T-helper 1 cell treated with Interleukin-12 subunit alpha and Interleukin-12 subunit beta and Interleukin-4 antibody, amounts not matched to agents 30 ng/mL and 1 ng/mL, for 36 hours (primary cell): Measurements from ENCODE around the gene PLOD2. TPM values are rescaled to one million over a fixed set of nuclear protein-coding genes. Genes with fewer than 3 reads are reported as not detected.

Experiments
- intact Hi-C: fragments of 100-400 bp; cut with micrococcal nuclease; formaldehyde crosslinking; loops from one replicate; pipeline ENCODE4 v1.15.1; 2024
- total RNA-seq: library from RNA; stranded (reverse); gene quantifications from 2 replicates; pipeline ENCODE4 v1.2.3, GENCODE V29; 2022

The PLOD2 gene
- total RNA-seq, 1 donor from 2014 or later = 1.0 TPM

DNA sequence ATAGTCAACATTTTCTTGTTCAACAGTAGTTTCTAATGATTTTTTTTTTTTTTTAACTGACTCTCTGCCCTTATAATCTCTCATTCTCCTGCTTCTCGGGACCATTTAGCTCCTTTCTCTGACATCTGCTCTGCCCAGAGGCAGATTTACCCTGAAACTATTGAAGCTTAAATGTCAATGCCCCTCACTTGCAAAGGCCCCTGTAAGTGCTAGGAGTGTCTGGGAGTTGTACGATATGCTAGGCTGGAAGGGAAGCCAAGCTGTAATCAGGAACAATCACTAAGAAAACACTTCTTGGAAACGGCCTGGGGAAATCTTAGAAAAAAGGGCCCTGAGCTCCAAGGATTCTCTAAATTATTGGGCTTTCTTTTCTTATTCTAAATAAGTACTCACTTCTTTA, 5.8 kb upstream of the PLOD2 start:
- intact Hi-C loops = no loop called here

DNA sequence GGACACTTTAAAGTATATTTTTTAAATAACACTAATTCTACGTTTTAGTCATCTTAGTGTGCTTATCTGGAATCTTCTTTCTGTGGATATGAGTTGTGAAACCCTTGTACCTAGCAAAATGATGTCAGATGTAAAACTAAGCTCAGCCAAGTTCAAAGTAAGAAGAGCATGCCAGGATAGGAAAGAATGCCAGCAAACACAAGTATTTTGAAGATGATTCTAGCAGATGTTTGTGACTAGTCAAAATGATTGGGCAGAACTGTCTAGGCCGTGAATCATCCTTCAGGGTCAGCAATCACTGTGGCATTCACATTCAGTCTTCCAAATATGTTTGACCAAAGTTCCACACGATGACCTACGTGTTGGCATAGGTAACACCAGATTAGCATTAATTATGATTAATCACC, 5.4 kb upstream of the PLOD2 start:
- intact Hi-C loops = no loop called here

DNA sequence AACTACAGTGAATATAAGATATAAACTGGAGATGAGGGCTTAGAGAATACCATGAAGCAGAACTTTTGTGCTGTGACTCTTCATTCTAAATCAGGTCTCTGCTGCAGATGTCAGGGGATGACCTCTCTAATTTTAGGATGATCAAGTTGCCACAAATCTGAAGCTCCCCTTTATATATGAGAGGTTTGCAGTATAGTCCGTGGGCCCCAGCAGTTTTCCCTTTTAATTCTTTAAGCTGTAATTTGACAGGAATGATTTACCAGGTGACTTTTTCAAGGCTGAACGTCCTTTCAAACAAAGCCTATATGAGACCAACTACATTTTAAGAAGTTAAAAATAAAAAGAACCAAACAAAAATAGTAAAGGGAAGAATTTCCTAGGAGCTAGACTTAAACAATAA, 4.9 kb upstream of the PLOD2 start:
- intact Hi-C loops = no loop called here

DNA sequence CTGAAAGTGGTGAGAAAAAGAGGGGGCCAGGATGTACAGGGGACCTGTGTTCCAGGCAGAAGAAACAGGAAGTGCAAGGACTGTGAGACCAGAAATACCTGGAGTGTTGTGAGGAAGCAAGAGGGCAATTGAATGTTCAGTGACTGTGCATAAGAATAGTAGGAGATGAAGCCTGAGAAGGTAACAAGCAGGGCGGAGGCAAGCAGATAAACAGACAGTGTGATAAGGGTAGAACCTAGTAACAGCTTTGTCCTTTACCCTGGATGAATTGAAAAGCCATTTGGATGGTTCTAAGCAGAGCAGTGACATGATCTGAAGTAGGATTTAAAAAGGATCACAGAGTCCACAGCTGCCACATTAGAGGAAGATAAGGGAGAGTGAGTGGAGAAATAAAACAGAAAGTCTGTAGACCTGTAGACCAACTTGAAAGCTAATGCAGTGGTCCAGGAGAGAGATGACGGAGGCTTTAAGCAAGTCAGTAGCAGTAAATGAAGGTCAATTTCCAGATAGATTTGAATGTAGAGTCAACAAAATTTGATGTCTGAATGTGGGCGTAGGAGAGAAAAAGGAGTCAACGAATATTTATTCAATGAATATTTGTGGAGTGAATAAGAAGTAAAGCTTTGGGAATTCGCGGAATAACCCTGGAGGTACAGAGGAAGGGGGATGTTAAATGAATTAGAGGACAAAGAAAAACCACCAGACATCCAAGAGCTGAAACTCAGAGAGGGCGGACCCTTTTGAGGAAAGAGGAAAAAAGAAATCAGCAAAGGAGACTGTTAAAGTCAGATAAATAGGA, 4.2 kb upstream of the PLOD2 start:
- intact Hi-C loops = no loop called here

GRCh38 chr3:146164506-146164905, 3.5 kb upstream of the PLOD2 start:
- intact Hi-C loops = no loop called here

DNA sequence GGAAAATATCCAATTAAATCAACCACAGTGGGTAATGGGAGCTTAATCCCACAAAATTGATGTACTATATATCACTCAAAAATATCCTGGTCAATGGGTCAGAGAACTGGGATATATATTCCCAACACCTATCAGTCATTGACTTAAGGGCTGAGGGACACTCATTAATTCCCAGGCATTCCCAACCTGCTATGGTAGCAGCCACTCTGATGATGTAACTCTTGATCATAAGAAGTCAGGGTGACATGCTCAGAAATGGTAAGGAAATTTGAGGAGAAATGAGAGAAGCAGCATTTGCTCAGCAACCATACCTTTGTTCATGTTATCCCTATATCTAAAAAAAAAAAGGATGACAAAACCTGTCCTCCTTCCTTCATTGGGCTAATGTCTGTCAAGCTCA, 3.1 kb upstream of the PLOD2 start:
- intact Hi-C loops = no loop called here

- intact Hi-C loops = no loop called here
Measured at GRCh38 chr3:146163584-146163983, 2.6 kb upstream of the PLOD2 start.

GRCh38 chr3:146162561-146162960, 1.6 kb upstream of the PLOD2 start:
- intact Hi-C loops = no loop called here

DNA sequence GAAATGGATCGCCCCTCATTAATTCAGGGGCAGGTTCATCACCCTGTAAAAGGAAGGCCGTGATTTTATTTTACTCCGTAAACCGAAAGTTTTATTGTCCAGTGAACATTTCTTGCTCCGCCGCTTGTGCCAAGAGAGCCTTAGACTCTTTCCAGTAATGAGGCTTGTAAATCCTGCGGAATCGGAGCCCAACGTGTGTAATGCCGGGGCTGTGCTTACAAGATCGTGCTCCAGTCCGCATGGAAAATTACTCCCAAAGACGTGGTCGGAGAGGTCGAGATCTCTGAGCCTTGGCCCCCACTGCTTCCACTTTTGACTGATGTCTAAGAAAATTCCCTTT, 649 bp upstream of the PLOD2 start:
- intact Hi-C loops = no loop called here

DNA sequence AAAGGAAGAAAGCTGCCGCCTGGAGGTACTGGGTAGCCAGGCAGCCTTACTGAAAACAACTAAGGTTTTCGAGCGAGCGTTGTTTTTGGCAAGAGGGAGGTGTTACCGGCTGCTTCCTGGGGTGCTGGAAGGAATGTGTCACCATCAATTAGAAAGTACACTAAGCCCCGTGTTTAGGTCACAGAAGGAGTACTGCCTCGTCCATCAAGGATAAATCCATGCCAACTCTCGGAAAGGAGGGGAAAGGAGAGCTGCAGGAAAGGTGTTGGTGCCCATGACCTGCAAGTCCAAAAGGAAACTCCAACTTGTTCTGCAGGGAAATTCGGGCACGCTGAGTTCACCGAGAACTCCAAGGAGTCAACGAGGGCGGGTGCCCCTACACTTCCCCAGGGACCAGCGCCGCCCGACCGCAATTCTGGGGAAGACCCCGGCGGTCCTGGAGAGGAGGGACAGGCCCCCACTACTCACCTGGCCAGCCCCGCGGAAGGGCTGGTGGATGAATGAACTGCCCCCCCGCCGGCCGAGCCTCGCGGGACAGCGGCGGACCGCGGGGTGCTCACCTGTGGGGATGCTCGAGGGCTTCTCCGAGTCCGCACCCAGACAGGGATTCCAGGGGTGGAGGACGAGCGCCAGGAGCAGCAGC, 542 bp downstream of the PLOD2 start:
- intact Hi-C loops = no loop called here

DNA sequence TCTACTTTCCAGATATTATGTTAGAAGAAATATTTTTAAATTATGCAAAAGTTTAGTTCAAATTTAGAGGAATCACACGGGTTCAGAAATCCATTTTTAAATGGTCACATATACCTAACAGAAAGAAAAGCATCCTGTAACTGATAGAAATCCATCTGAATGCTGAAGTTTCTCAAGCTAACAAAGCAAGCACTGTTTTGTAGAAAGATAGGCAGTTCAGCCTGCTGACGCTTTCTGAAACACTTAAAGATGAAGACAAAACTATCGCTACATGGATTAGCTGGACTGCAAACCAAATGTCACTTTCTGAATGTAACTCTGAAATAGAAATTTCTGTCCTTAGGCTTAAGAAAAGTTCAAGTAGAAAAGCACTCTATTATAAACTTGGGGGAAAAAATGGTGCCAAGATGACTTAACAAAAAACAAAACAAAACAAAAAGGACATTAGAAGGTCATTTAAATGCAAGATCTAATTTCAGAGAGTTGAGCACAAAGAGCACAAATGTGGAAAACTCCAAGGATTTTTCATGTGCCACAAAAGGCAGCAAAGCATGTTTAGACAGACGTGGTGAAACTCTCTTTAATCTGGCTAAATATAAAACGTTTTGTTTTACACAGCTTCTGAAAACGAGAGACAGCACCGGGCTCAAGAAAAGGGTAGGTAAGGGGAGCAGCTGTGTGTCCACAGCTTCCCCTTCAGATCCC, 1.2 kb downstream of the PLOD2 start:
- intact Hi-C loops = no loop called here

DNA sequence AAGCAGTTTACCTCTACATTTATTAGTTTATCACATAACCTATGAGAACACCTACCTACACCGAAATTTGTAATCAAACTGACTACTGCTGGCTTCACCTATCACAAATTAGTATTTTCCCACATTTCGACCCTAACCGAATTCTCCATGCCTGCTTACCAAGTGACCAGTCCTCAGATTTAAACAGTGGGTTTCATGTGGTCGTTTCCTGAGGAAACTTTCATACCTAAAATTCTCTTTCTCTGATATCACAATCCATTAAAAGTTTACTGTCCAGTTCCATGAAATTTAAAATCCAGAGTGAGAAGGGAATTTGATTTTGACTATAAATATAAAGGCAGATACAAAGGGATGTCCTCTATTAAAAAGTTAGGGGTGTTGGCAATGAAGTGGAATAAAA, 1.9 kb downstream of the PLOD2 start:
- intact Hi-C loops = no loop called here

DNA sequence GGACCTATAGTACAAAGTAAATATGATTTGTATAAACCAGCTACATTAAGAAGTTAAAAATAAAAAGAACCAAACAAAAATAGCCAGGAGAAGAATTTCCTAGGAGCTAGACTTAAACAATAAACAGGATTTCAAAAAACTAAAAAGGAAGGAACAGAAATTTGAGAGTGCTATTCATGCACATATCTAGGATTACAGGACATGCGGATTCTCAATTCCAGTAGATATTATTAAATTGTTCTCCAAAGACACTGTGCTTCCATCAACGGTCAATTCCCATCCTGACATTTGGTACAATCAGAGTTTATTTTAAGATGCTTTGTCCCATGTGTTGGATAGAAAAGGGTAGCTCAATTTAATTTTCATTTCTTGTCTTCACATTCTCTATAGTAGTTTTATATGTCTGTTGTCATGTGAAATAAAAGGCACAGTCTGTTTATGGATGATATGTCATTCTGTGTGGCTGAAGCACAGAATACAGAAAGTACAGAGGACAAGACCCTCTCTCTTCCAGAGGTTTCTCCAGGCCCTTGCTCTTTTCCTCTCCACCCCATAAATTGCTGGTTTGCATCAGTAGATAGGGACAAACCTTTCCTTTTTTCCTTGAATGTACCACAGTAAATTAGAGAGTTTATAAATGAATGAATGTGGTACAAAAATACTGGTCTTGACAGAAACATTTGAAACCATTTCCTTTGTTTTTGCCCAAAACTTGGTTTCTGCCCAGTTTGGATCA, 3.5 kb downstream of the PLOD2 start:
- intact Hi-C loops = no loop called here

- intact Hi-C loops = no loop called here
Measured at GRCh38 chr3:146156666-146157314, 4.2 kb downstream of the PLOD2 start.

GRCh38 chr3:146156095-146156494, 4.9 kb downstream of the PLOD2 start:
- intact Hi-C loops = no loop called here

DNA sequence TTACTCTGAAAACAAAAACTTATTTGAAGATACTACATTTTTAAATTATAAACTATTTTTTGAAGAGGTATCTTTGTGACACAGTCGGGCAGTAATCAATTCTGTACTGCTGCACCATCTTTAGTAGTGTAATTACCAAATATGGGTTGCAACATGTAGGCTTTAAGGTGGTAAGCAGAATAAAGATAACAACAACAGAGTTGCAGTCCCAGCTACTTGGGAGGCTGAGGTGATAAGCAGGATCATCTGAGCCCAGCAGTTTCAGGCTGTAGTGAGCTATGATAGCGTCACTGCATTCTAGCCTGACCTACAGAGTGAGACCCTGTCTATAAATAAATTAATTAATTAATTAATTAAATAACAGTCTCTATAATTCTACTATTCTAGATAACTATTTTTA, 6.0 kb downstream of the PLOD2 start:
- intact Hi-C loops = no loop called here

DNA sequence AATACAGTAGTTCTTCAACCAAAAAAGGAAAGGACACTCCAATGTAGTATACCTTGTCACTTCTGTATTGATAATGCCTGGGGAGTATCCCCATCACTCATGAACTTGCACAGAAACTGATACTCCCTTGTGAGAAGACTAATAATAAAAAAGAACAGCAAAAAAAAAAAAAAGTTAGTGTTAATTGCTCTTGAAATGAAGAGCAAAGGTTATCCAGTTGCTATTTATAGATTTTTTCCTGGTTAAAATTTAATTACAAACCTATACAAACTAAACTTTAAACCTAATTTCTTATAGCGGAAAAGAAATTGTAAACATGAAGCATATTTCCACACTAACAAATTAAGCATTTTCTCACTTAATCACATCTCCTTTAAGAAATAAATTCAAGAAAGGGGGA, 6.7 kb downstream of the PLOD2 start:
- intact Hi-C loops = no loop called here

DNA sequence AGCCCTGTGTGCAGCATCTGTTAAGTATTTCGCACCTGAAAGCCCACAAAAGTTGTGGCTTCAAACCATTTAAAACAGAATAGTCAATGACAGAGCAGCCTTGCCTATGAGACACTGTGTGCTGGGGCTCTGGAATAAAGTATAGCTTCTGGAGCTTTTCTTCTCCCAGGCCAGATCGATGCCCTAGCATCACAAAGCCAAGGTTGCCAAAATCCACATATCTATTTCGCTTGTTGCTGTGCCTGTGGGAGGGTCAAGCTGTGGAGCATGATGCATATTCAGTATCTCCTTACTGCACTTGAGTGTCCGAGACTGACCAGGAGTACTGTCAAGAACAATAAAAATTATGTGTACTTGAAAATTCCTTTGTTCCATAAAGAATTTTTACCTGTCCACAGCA, 7.6 kb downstream of the PLOD2 start:
- intact Hi-C loops = no loop called here

DNA sequence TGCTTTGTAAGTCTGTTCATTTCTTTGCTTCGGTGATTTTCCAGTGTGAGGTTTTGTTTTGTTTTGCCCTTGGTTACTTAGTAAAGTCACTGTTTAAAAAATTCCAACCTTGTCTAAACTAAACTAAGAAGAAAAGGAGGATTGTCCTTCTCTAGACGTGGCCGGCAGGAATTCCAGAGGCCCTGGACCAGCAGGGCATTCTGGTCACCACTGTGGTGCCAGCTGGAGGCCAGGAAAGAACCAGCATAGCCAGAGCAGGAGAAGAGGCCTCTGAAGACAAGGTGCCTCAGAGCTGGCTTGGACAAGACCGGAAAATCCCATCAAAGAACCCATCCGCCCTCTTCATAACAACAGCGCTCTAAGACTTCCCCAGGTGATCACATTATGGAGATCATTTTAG, 8.2 kb downstream of the PLOD2 start:
- intact Hi-C loops = no loop called here

DNA sequence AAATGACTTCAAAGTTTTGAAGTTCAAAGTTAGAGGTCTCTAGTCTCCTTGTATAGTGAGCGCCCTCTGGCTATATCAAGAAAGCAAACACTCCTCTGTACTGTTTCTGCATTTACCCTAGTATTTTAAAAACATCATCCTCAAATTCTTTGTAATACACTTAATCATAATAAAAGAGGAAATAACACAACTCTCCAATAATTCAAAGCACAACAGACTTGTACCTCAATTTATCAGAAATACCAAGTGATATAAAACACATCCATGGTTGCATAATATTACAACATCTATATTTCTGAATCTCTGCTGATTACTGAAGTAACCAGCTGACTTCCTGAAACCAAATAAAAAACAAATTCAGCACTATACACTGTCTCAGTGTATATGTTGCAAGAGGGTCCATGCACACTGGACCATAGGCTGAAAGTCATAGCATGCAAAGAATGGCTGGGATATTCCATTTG, 12.5 kb downstream of the PLOD2 start:
- intact Hi-C loops = no loop called here

GRCh38 chr3:146145642-146146041, 15.3 kb downstream of the PLOD2 start:
- intact Hi-C loops = no loop called here
